Measurements from ENCODE around the gene FAM171A1.

Gene FAM171A1

DNA sequence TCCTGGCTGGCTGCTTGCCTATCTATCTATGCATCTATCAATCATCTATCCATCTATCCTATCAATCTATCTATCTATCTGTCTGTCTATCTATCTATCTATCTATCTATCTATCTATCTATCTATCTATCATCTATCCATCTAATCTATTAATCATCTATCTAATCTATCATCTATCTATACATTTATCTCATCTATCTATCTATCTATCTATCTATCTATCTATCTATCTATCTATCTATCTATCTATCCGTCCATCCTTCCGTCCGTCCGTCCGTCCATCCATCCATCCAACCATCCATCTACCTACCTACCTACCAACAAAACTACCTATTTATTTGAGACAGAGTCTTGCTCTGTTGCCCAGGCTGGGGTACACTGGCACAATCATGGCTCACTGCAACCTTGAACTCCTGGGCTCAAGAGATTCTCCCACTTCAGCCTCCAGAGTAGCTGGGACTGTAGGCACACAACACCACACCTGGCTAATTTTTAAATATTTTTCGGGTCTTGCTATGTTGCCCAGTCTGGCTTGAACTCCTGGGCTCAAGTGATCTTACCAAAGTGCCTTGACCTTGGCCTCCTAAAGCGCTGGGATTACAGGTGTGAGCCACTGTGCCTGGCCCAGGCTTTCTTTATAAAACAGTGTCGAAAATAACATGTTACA, 107.3 kb downstream of the FAM171A1 start:
- H3K4me3 ChIP-seq (ENCODE audit: control insufficient read depth, low read depth, low read length), result no peak overlapping the region
- TF ChIP-seq, protein P1, sequence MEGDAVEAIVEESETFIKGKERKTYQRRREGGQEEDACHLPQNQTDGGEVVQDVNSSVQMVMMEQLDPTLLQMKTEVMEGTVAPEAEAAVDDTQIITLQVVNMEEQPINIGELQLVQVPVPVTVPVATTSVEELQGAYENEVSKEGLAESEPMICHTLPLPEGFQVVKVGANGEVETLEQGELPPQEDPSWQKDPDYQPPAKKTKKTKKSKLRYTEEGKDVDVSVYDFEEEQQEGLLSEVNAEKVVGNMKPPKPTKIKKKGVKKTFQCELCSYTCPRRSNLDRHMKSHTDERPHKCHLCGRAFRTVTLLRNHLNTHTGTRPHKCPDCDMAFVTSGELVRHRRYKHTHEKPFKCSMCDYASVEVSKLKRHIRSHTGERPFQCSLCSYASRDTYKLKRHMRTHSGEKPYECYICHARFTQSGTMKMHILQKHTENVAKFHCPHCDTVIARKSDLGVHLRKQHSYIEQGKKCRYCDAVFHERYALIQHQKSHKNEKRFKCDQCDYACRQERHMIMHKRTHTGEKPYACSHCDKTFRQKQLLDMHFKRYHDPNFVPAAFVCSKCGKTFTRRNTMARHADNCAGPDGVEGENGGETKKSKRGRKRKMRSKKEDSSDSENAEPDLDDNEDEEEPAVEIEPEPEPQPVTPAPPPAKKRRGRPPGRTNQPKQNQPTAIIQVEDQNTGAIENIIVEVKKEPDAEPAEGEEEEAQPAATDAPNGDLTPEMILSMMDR (conservative IDR thresholded peaks at IDR 0.05; ENCODE audit: control insufficient read depth, insufficient read depth, low read depth, low read length), result no peak
- no peak for DNase-seq (ENCODE audit: low read depth)

DNA sequence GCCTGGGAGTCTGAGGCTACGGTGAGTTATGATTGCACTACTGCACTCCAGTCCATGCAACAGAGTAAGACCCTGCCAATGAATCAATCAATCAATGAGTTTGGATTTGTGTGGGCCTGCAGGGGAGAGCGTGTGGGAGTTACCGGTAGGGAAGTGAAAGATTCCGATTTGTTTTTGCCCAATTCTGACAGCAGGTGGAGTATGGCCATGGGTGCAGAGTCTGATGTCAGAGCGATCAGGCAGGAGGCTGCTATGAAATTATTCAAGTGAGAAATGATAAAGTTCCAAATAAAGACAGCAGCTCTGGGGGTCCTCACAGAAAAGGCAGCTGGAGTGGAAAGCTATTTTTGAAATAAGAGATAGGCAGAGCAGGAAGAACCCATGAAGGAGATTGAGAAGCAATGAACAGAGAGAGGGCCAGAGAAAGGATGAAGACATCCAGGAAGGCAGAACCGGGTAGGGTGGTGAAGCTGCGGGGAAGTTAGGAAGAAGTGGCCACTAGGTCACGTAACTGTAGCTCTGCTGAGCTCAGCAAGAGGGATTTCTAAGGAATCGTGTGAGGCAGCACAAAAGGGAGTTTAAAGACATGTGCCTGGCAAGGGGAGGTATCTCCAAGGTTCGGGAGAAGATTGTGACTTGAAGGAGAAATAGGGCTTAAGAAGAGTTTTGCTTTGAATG, 108.9 kb downstream of the FAM171A1 start:
- H3K4me3 ChIP-seq (ENCODE audit: control insufficient read depth, low read depth, low read length), result no peak overlapping the region
- DNase-seq (ENCODE audit: low read depth), result peak; percentile 42
- TF ChIP-seq, protein P1 (conservative IDR thresholded peaks at IDR 0.05; ENCODE audit: control insufficient read depth, insufficient read depth, low read depth, low read length), result peak; percentile 43

DNA sequence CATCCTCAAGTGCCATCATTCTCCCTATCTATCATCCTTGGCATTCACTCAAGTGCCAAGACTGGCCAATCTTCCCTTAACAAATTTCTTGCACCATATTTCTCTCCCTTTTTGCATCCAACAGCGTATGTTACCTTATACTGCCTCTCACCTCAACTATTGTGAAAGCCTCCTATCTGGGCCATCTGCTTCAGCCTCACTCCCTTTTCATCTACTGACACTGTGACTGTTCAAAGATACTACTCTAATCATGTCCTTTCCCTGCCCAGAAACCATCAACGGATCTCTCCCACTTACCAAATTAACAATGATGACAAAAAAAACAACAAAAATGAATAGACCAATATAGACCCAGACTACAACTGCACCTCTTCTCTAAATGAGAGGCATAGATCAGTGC, 112.0 kb downstream of the FAM171A1 start:
- TF ChIP-seq, protein P1 (conservative IDR thresholded peaks at IDR 0.05; ENCODE audit: control insufficient read depth, insufficient read depth, low read depth, low read length), result no peak
- DNase-seq (ENCODE audit: low read depth), result no peak

DNA sequence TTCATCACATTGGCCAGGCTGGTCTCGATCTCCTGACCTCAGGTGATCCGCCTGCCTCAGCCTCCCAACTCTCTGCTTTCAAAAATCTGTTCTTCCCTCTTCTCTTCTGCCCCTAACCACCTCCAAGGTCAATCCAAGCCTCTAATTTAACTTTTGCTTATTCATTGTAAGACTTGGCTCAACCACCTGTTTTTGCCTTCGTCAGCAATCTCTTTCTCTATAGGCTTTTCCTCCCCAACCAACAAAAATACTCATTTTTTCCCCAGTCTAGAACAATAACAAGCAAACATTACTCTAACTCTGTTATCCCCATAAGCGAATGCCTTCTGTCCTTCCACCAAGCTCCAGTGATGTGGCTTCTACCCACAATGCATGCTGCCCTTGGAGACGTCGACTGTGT, 112.8 kb downstream of the FAM171A1 start:
- H3K4me3 ChIP-seq (ENCODE audit: control insufficient read depth, low read depth, low read length), result no peak overlapping the region
- TF ChIP-seq, protein P1 (conservative IDR thresholded peaks at IDR 0.05; ENCODE audit: control insufficient read depth, insufficient read depth, low read depth, low read length), result no peak
- no peak for DNase-seq (ENCODE audit: low read depth)

More for the DNA sequence above, 112.0 kb downstream of the FAM171A1 start:
- no peak overlapping the region for H3K4me3 ChIP-seq (ENCODE audit: control insufficient read depth, low read depth, low read length)

DNA sequence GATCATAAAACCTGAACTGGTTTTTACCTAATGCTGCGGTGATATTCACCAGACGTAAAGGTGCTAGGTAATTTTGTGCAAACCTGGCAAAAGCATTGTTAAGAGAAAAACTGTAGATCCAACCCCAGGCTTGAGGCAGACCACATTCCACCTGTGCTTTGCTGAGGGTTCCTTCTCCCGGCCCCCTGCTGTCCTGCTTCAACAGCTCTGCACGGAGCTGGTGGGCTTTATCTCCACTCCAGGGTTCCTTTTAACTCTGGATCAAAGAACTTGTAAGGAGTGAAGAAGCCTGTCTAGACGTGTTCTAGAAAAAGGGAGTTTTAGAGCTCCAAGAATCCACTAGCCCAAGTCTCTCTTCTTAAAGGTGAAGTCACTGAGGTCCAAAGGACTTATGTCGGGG, 115.1 kb downstream of the FAM171A1 start:
- no peak overlapping the region for H3K4me3 ChIP-seq (ENCODE audit: control insufficient read depth, low read depth, low read length)
- TF ChIP-seq, protein P1 (conservative IDR thresholded peaks at IDR 0.05; ENCODE audit: control insufficient read depth, insufficient read depth, low read depth, low read length), result no peak
- no peak for DNase-seq (ENCODE audit: low read depth)

DNA sequence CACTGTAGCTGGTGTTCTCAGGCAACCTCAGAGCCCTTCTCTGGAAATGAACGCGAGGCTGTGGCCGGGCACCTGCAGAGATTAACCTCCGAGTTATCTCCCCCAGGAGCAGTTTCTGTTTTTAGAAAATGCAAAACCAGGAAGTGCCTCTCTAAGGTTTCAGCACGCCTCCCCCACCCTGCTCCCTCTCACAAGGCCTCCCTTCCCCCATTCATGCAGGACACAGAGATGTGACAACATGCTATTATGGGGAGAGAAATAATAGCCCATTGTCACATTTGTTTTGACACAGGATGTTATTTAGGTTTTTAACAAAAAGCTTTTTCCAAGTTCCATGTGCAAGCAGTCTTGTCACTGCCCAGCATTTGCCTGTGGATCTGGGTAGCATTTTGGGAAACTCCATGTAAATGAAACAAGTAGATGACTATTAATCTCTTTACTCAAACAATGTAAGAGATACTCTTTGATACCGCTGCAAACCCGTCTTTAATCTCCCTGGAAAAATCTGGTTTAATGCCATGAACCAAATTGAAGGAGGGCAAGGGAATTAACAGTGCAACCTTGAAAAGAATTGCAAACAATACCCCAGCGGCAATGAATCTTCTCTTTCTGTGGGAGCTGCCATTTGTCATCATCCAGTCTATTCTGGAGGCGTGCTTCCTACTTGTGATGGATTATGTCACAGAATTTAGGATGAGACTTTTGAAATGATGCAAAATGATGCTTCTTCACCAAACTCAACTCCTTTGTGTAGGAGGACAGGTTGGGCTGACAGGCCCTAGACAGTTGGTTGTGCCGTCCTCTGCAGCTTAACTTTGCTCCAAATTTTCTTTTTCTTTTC, 116.1 kb downstream of the FAM171A1 start:
- no peak for DNase-seq (ENCODE audit: low read depth)
- H3K4me3 ChIP-seq (ENCODE audit: control insufficient read depth, low read depth, low read length), result no peak overlapping the region
- TF ChIP-seq, protein P1 (conservative IDR thresholded peaks at IDR 0.05; ENCODE audit: control insufficient read depth, insufficient read depth, low read depth, low read length), result no peak

Measured in fibroblast of mammary gland (primary cell).